Measurements from ENCODE around the gene ZNF560.

Gene ZNF560

GRCh38 chr19:9523885-9524474 is 25.6 kb upstream of the ZNF560 start:
- TF ChIP-seq CTCF (conservative IDR thresholded peaks at IDR 0.05) = no peak
- no peak overlapping the region for H3K27ac ChIP-seq

- TF ChIP-seq CTCF (conservative IDR thresholded peaks at IDR 0.05) = no peak
- H3K27ac ChIP-seq = no peak overlapping the region
Observed at GRCh38 chr19:9507285-9507684, 8.9 kb upstream of the ZNF560 start.

- no peak for TF ChIP-seq CTCF (conservative IDR thresholded peaks at IDR 0.05)
Observed at GRCh38 chr19:9500796-9501195, 2.4 kb upstream of the ZNF560 start.

GRCh38 chr19:9494096-9494495 is 4.3 kb downstream of the ZNF560 start:
- no peak for TF ChIP-seq CTCF (conservative IDR thresholded peaks at IDR 0.05)
- H3K27ac ChIP-seq = no peak overlapping the region

More at GRCh38 chr19:9500796-9501195, 2.4 kb upstream of the ZNF560 start:
- no peak overlapping the region for H3K27ac ChIP-seq

GRCh38 chr19:9487016-9487415 is 11.4 kb downstream of the ZNF560 start:
- no peak for TF ChIP-seq CTCF (conservative IDR thresholded peaks at IDR 0.05)
- no peak overlapping the region for H3K27ac ChIP-seq

GRCh38 chr19:9485140-9485539 is 13.3 kb downstream of the ZNF560 start:
- H3K27ac ChIP-seq = no peak overlapping the region
- no peak for TF ChIP-seq CTCF (conservative IDR thresholded peaks at IDR 0.05)

GRCh38 chr19:9474975-9475374 is 23.4 kb downstream of the ZNF560 start:
- no peak overlapping the region for H3K27ac ChIP-seq
- TF ChIP-seq CTCF (conservative IDR thresholded peaks at IDR 0.05) = no peak

Data from VCaP (cell line).